Mammary epithelial cell (primary cell): ENCODE results near the gene TPSD1.

Experiments used
- CTCF ChIP-seq, 2 donors: IDR thresholded peaks in 1 of 2; conservative IDR thresholded peaks in 1 of 2; 2 replicates each; pipeline ENCODE4 v1.5.1; 2011 to 2012; ENCODE audit warnings: inconsistent platforms in 2 of 2, low read length in 2 of 2, mild to moderate bottlenecking in 2 of 2, control low read depth in 1 of 2, low read depth in 1 of 2; ENCODE audit not compliant: insufficient read depth in 1 of 2; ENCODE audit errors: extremely low read depth in 1 of 2
- EZH2 ChIP-seq: IDR thresholded peaks from 2 replicates; pipeline ENCODE4 v1.6.1; 2012; ENCODE audit warnings: low read length, inconsistent platforms, borderline replicate concordance

GRCh38 chr16:1213231-1213630 lies 42.6 kb upstream of the TPSD1 start:
- TF ChIP-seq EZH2, result no peak
- TF ChIP-seq CTCF (conservative IDR thresholded peaks at IDR 0.05 in 1 of 2, IDR thresholded peaks at IDR 0.05 in 1 of 2; ENCODE audit: extremely low read depth in 1 of 2, insufficient read depth in 1 of 2, low read depth in 1 of 2, low read length in 2 of 2), result no peak
